Neural progenitor cell (in vitro differentiated cells): ENCODE data around the gene PTPN20. TPM values are rescaled to one million over a fixed set of nuclear protein-coding genes. Genes with fewer than 3 reads are reported as not detected.
"Not testable (repeated sequence)": the region's sequence is repeated elsewhere in the genome, so short reads cannot be mapped to it uniquely, and the experiment has no call there.

Source experiments
- DNase-seq: peaks from one replicate; pipeline ENCODE4 v3.0.0-alpha.2; 2016; ENCODE audit warnings: low spot score
- H2AFZ ChIP-seq: fragments of 200-600 bp; sonication (generic); replicated peaks from 2 replicates; pipeline ENCODE4 v1.6.1; 2016; ENCODE audit warnings: antibody characterized with exemption
- H3F3A ChIP-seq: fragments of 200-600 bp; sonication (generic); 2 replicates; pipeline ENCODE4 v1.6.1; 2016; ENCODE audit warnings: antibody characterized with exemption, low read depth
- H3K27ac ChIP-seq: fragments of 200-600 bp; sonication (generic); 2 replicates; pipeline ENCODE4 v1.5.1; 2016; ENCODE audit warnings: mild to moderate bottlenecking
- H3K27me3 ChIP-seq: fragments of 200-600 bp; sonication (generic); 2 replicates; pipeline ENCODE4 v1.6.1; 2016; ENCODE audit warnings: mild to moderate bottlenecking, moderate library complexity
- H3K36me3 ChIP-seq: fragments of 200-600 bp; sonication (generic); 2 replicates; pipeline ENCODE4 v1.5.1; 2016
- H3K4me1 ChIP-seq: fragments of 200-600 bp; sonication (generic); 2 replicates; pipeline ENCODE4 v1.6.1; 2016; ENCODE audit warnings: mixed run types
- H3K4me2 ChIP-seq: fragments of 200-600 bp; sonication (generic); 2 replicates; pipeline ENCODE4 v1.6.1; 2016
- H3K4me3 ChIP-seq: fragments of 200-600 bp; sonication (generic); 2 replicates; pipeline ENCODE4 v1.5.1; 2016
- H3K79me2 ChIP-seq: fragments of 200-600 bp; sonication (generic); 2 replicates; pipeline ENCODE4 v1.6.1; 2016; ENCODE audit warnings: low read depth
- H3K9ac ChIP-seq: fragments of 200-600 bp; sonication (generic); 2 replicates; pipeline ENCODE4 v1.6.1; 2016
- H3K9me3 ChIP-seq: fragments of 200-600 bp; sonication (generic); 2 replicates; pipeline ENCODE4 v1.5.1; 2016; ENCODE audit warnings: low read depth
- H4K20me1 ChIP-seq: fragments of 200-600 bp; sonication (generic); 2 replicates; pipeline ENCODE4 v1.6.1; 2016; ENCODE audit warnings: low read depth
- H3K27ac Mint-ChIP-seq: 3 replicates; pipeline ENCODE4 v1.8.0; 2021; ENCODE audit warnings: mixed read lengths
- H3K27me3 Mint-ChIP-seq: 2 replicates; pipeline ENCODE4 v1.8.0; 2022; ENCODE audit warnings: low read depth, mild to moderate bottlenecking, inconsistent platforms, moderate library complexity, mixed read lengths; ENCODE audit not compliant: insufficient read depth
- H3K36me3 Mint-ChIP-seq: 3 replicates; pipeline ENCODE4 v1.8.0; 2021; ENCODE audit warnings: mixed read lengths
- H3K4me1 Mint-ChIP-seq: 3 replicates; pipeline ENCODE4 v1.8.0; 2021; ENCODE audit warnings: mixed read lengths
- H3K4me3 Mint-ChIP-seq: 3 replicates; pipeline ENCODE4 v1.8.0; 2021; ENCODE audit warnings: mild to moderate bottlenecking, moderate library complexity, mixed read lengths
- H3K9me3 Mint-ChIP-seq: 3 replicates; pipeline ENCODE4 v1.8.0; 2020; ENCODE audit warnings: mixed read lengths
- total RNA-seq: library from RNA; depleted of rRNA; stranded (reverse); fragments of >200 nt; gene quantifications from 2 replicates; pipeline ENCODE4 v1.2.3, GENCODE V29; 2015; ENCODE audit warnings: low replicate concordance

PTPN20 gene
- total RNA-seq, 1 donor from 2014 or later = not detected

DNA sequence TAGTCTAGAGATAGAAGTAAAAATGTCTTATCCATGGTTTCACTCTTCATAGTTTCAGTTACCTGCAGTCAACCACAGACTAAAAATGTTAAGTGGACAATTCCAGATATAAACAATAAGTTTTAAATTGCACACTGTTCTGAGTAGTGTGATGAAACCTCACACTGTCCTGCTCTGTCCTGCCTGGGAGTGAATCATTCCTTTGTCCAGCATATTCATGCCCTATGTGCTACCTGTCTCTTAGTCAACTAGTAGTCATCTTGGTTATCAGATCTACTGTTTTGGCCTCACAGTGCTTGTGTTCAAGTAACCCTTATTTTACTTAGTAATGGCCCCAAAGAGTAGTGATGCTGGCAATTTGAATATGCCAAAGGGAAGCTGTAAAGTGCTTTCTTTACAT lies 49.5 kb downstream of the PTPN20 start:
- H3K4me3 ChIP-seq, H3K36me3 Mint-ChIP-seq, H3K9me3 ChIP-seq, H3K4me1 Mint-ChIP-seq, H3K27me3 ChIP-seq, H3K9ac ChIP-seq, H3K27ac Mint-ChIP-seq, H3F3A ChIP-seq, H3K27ac ChIP-seq, H2AFZ ChIP-seq, H3K4me1 ChIP-seq, H3K27me3 Mint-ChIP-seq, H3K36me3 ChIP-seq, H4K20me1 ChIP-seq, H3K79me2 ChIP-seq, H3K9me3 Mint-ChIP-seq, H3K4me3 Mint-ChIP-seq, DNase-seq, H3K4me2 ChIP-seq: not testable (repeated sequence)

DNA sequence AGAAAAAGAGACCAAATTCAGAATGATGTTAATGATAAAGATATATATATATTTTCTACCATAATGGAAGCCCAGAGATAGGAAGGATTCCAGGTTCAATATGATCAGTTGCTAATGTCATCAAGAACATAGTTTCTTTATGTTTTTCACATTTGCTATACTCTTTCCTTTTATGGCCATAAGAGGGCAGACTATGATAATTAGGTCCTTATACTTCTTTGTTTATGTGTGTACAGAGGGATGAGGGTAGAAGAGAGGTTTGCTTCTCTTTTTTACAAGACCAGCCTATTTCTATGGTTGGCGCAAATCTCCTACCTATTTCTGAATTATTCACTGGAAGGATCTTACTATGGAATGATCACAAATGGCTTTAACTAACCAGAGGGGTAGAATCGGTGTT lies 52.1 kb downstream of the PTPN20 start:
- not testable (repeated sequence) for H3F3A ChIP-seq, H3K4me3 Mint-ChIP-seq, H3K4me1 ChIP-seq, H3K9me3 ChIP-seq, H4K20me1 ChIP-seq, H3K36me3 Mint-ChIP-seq, H3K27ac Mint-ChIP-seq, H3K27me3 ChIP-seq, H3K27ac ChIP-seq, H3K9me3 Mint-ChIP-seq, H3K36me3 ChIP-seq, H3K9ac ChIP-seq, H3K4me1 Mint-ChIP-seq, H3K27me3 Mint-ChIP-seq, H3K4me2 ChIP-seq, H2AFZ ChIP-seq, H3K79me2 ChIP-seq, H3K4me3 ChIP-seq, DNase-seq

DNA sequence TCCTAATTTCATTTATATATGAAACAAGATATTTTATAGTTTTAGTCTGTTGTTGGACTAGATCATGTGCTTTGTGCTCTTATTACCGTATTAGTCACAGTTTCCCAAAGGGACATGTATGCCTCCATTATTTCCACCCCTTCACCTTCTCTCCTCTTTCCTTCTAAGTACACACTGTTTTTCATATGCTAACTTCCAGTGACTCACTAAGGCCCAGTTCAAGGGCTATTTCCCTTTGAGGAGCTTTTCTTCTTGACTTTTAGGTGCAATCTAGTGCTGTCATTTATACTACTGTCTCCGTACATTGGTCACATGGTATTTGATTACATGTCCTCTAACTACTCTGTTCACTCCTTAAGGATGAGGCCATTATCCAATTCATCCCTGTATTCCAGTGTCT lies 55.8 kb downstream of the PTPN20 start:
- not testable (repeated sequence) for H3K36me3 ChIP-seq, H3F3A ChIP-seq, H3K4me1 Mint-ChIP-seq, H3K27me3 Mint-ChIP-seq, H2AFZ ChIP-seq, H3K4me3 ChIP-seq, H3K4me2 ChIP-seq, H3K36me3 Mint-ChIP-seq, H4K20me1 ChIP-seq, H3K4me1 ChIP-seq, H3K4me3 Mint-ChIP-seq, H3K9me3 ChIP-seq, H3K27ac Mint-ChIP-seq, H3K27ac ChIP-seq, DNase-seq, H3K27me3 ChIP-seq, H3K9ac ChIP-seq, H3K79me2 ChIP-seq, H3K9me3 Mint-ChIP-seq

DNA sequence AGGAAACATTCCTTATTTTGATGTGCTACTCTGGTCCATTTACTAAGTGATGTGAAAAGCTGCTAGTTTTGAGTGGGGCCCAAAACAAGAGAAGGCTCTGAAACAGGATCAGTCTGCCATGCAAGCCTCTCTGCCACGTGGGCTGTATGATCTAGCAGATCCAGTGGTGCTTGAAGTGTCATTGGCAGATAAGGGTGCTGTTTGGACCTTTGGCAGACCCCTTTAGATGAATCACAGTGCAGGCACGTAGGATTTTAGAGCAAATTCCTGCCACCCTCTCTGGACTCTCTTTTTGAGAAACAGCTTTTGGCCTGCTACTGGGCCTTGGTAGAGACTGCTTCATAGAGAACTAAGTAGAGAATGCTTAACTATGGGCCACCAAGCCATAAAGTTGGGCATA lies 69.0 kb downstream of the PTPN20 start:
- not testable (repeated sequence) for H3K27ac ChIP-seq, H2AFZ ChIP-seq, H3K4me1 ChIP-seq, H3F3A ChIP-seq, DNase-seq, H3K27me3 ChIP-seq, H4K20me1 ChIP-seq, H3K4me3 Mint-ChIP-seq, H3K4me3 ChIP-seq, H3K9ac ChIP-seq, H3K27me3 Mint-ChIP-seq, H3K36me3 ChIP-seq, H3K9me3 ChIP-seq, H3K27ac Mint-ChIP-seq, H3K79me2 ChIP-seq, H3K4me1 Mint-ChIP-seq, H3K36me3 Mint-ChIP-seq, H3K9me3 Mint-ChIP-seq, H3K4me2 ChIP-seq

DNA sequence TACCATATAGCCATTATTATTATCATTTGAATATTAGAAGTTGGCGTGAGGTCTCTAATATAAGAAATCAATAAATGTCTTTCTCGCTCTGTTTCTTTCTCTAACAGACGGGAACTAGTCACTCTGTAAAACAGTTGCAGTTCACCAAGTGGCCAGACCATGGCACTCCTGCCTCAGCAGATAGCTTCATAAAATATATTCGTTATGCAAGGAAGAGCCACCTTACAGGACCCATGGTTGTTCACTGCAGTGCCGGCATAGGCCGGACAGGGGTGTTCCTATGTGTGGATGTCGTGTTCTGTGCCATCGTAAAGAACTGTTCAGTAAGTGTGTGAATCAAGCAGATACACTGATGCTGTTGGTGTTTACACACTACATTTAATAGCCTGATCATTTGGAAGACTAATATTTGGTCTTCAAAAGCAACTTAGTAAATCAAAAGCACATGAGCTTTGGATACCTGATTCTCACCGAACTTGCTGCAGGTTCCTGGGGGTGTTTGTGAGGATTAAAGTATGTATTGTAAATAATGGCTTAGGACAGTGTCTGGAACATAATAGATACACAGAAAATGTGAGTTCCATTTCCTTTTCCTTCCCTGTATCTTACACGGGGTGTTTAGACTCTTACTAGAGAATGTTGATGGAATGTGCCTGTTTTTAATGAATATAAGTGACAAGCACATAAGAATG lies 76.2 kb downstream of the PTPN20 start:
- H3K4me1 Mint-ChIP-seq, H3K4me3 Mint-ChIP-seq: not testable (repeated sequence)

More for the DNA sequence above, 76.2 kb downstream of the PTPN20 start:
- H3K27me3 ChIP-seq, H4K20me1 ChIP-seq, H3K27ac ChIP-seq, H3K4me1 ChIP-seq, H3K27ac Mint-ChIP-seq, H3K9me3 Mint-ChIP-seq, H3K9ac ChIP-seq, H2AFZ ChIP-seq, H3K36me3 ChIP-seq, DNase-seq, H3K9me3 ChIP-seq, H3K36me3 Mint-ChIP-seq, H3K4me3 ChIP-seq, H3K4me2 ChIP-seq, H3K27me3 Mint-ChIP-seq, H3K79me2 ChIP-seq, H3F3A ChIP-seq: not testable (repeated sequence)
